Keratinocyte (primary cell): ENCODE results near the gene SPAG9. TPM values are rescaled to one million over a fixed set of nuclear protein-coding genes. Genes with fewer than 3 reads are reported as not detected.

Experiments used
- DNase-seq: peaks from one replicate; pipeline ENCODE4 v3.0.0-alpha.2; 2011; ENCODE audit warnings: low read depth, missing footprints, low spot score
- FAIRE-seq: peaks from 2 replicates; lab custom pipeline; 2011; peaks lifted over from hg19 to GRCh38; lab: Jason Lieb, UNC
- H2AFZ ChIP-seq: 2 replicates; pipeline ENCODE4 v1.6.0; 2012; ENCODE audit warnings: low read length, control low read depth, inconsistent platforms; ENCODE audit not compliant: control insufficient read depth
- H3K27ac ChIP-seq: 2 replicates; pipeline ENCODE4 v1.5.1; 2011; ENCODE audit warnings: low read length; ENCODE audit not compliant: control insufficient read depth, insufficient read depth
- H3K27me3 ChIP-seq: 3 replicates; pipeline ENCODE4 v1.6.0; 2011; ENCODE audit warnings: low read length; ENCODE audit not compliant: control insufficient read depth, insufficient read depth; ENCODE audit errors: extremely low read depth
- H3K36me3 ChIP-seq, 2 experiments: 2 replicates in 1 of 2; 3 replicates in 1 of 2; pipeline ENCODE4 v1.5.1; 2011; ENCODE audit warnings: low read length in 2 of 2, mild to moderate bottlenecking in 1 of 2; ENCODE audit not compliant: control insufficient read depth in 2 of 2, insufficient read depth in 2 of 2; ENCODE audit errors: extremely low read depth in 1 of 2
- H3K4me1 ChIP-seq: 3 replicates; pipeline ENCODE4 v1.5.1; 2011; ENCODE audit warnings: low read length; ENCODE audit not compliant: control insufficient read depth, insufficient read depth; ENCODE audit errors: extremely low read depth
- H3K4me2 ChIP-seq: 3 replicates; pipeline ENCODE4 v1.6.0; 2011; ENCODE audit warnings: low read depth, low read length; ENCODE audit not compliant: control insufficient read depth, insufficient read depth; ENCODE audit errors: extremely low read depth
- H3K4me3 ChIP-seq, 3 experiments: fragments of 200-600 bp in 1 of 3; sonication (generic) in 1 of 3; 2 replicates in 2 of 3; 3 replicates in 1 of 3; pipeline ENCODE4 v1.5.1; 2011 to 2016; ENCODE audit warnings: low read length in 3 of 3, mild to moderate bottlenecking in 3 of 3, control low read depth in 2 of 3, inconsistent platforms in 1 of 3, low read depth in 1 of 3, mixed read lengths in 1 of 3, mixed run types in 1 of 3, moderate library complexity in 1 of 3; ENCODE audit not compliant: control insufficient read depth in 2 of 3, insufficient read depth in 2 of 3; ENCODE audit errors: extremely low read depth in 1 of 3
- H3K79me2 ChIP-seq: 2 replicates; pipeline ENCODE4 v1.6.0; 2012; ENCODE audit warnings: low read length; ENCODE audit not compliant: control insufficient read depth, insufficient read depth
- H3K9ac ChIP-seq: 3 replicates; pipeline ENCODE4 v1.6.0; 2011; ENCODE audit warnings: low read length; ENCODE audit not compliant: control insufficient read depth, insufficient read depth; ENCODE audit errors: extremely low read depth
- H3K9me1 ChIP-seq: 3 replicates; pipeline ENCODE4 v1.6.0; 2011; ENCODE audit warnings: low read length; ENCODE audit not compliant: control insufficient read depth, insufficient read depth; ENCODE audit errors: extremely low read depth
- H3K9me3 ChIP-seq: 2 replicates; pipeline ENCODE4 v1.5.1; 2012; ENCODE audit warnings: low read depth, low read length; ENCODE audit not compliant: control insufficient read depth
- H4K20me1 ChIP-seq: 3 replicates; pipeline ENCODE4 v1.6.0; 2011; ENCODE audit warnings: low read length; ENCODE audit not compliant: control insufficient read depth, insufficient read depth; ENCODE audit errors: extremely low read depth
- EZH2 ChIP-seq: IDR thresholded peaks from one replicate; pipeline ENCODE4 v1.6.1; 2012; ENCODE audit warnings: inconsistent platforms, mild to moderate bottlenecking, low read length, moderate library complexity
- dilution Hi-C: fragments of 300-500 bp; cut with MboI; formaldehyde crosslinking; loops from one replicate; pipeline ENCODE4 v1.7.0; 2020; ENCODE audit warnings: low sequenced_read_pairs; ENCODE audit not compliant: extremely low pct_ligation_motif_present
- polyA plus RNA-seq, 5 experiments: library from polyadenylated mRNA; depleted of rRNA in 3 of 5; stranded (reverse) in 3 of 5; stranded (forward) in 1 of 5; unstranded in 1 of 5; fragments of >200 nt; gene quantifications; 1 replicate in 1 of 5; 2 replicates in 3 of 5; 3 replicates in 1 of 5; pipeline versions ENCODE4 v1.2.1 to v1.2.3, GENCODE V29; 2011 to 2012; ENCODE audit warnings: missing spikeins in 2 of 5, low read depth in 1 of 5, low replicate concordance in 1 of 5
- TF ChIP-seq, protein P1 (sequence below), 3 experiments: IDR thresholded peaks in 1 of 3; conservative IDR thresholded peaks in 1 of 3; optimal IDR thresholded peaks in 1 of 3; 2 replicates in 2 of 3; 3 replicates in 1 of 3; pipeline versions ENCODE3 to v1.5.1; 2011; ENCODE audit warnings: low read length in 3 of 3, mild to moderate bottlenecking in 3 of 3, moderate library complexity in 2 of 3, control low read depth in 1 of 3, inconsistent platforms in 1 of 3; ENCODE audit not compliant: insufficient read depth in 2 of 3; ENCODE audit errors: extremely low read depth in 1 of 3

SPAG9 gene
- polyA plus RNA-seq, 1 donor (not counting 4 experiments of a cell fraction or from before 2014, with no cell fraction given), result 43.1 TPM

GRCh38 chr17:50949128-50949988 is 171.3 kb downstream of the SPAG9 start:
- no peak overlapping the region for H3K4me3 ChIP-seq
- no peaks in the 10 kb centered on the region for H3K9me3 ChIP-seq
- DNase-seq (no peak), FAIRE-seq (no peak)
- H4K20me1 ChIP-seq, result no peaks in the 10 kb centered on the region
- dilution Hi-C loops, result no loop called here
- no peaks in the 10 kb centered on the region for H3K9me1 ChIP-seq
- peaks cover 48% of the 10 kb centered on the region for H3K4me1 ChIP-seq
- H3K79me2 ChIP-seq, result no peaks in the 10 kb centered on the region
- H3K27ac ChIP-seq, result peak overlapping the region; percentile 79
- H3K4me2 ChIP-seq, result peak overlapping the region; percentile 42
- peak overlapping the region; percentile 80 for H3K9ac ChIP-seq
- no peaks in the 10 kb centered on the region for H3K27me3 ChIP-seq
- TF ChIP-seq EZH2, result no peak
- TF ChIP-seq, protein P1, sequence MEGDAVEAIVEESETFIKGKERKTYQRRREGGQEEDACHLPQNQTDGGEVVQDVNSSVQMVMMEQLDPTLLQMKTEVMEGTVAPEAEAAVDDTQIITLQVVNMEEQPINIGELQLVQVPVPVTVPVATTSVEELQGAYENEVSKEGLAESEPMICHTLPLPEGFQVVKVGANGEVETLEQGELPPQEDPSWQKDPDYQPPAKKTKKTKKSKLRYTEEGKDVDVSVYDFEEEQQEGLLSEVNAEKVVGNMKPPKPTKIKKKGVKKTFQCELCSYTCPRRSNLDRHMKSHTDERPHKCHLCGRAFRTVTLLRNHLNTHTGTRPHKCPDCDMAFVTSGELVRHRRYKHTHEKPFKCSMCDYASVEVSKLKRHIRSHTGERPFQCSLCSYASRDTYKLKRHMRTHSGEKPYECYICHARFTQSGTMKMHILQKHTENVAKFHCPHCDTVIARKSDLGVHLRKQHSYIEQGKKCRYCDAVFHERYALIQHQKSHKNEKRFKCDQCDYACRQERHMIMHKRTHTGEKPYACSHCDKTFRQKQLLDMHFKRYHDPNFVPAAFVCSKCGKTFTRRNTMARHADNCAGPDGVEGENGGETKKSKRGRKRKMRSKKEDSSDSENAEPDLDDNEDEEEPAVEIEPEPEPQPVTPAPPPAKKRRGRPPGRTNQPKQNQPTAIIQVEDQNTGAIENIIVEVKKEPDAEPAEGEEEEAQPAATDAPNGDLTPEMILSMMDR (optimal IDR thresholded peaks at IDR 0.05 in 1 of 3, IDR thresholded peaks at IDR 0.05 in 1 of 3, conservative IDR thresholded peaks at IDR 0.05 in 1 of 3; ENCODE audit: extremely low read depth in 1 of 3, insufficient read depth in 2 of 3, low read length in 3 of 3), result no peak
- H3K36me3 ChIP-seq, result no peaks in the 10 kb centered on the region
- H2AFZ ChIP-seq, result peak overlapping the region; percentile 60

- H4K20me1 ChIP-seq, result no peaks in the 10 kb centered on the region
- dilution Hi-C loops, result no loop called here
- H3K79me2 ChIP-seq, result no peaks in the 10 kb centered on the region
- H3K4me1 ChIP-seq, result peaks cover 44% of the 10 kb centered on the region
- peaks cover 4% of the 10 kb centered on the region for H3K27me3 ChIP-seq
- no peak overlapping the region for H3K4me2 ChIP-seq
- H3K9ac ChIP-seq, result no peak overlapping the region
- no peak overlapping the region for H2AFZ ChIP-seq
- no peak overlapping the region for H3K27ac ChIP-seq
- H3K9me3 ChIP-seq, result no peaks in the 10 kb centered on the region
- no peak for FAIRE-seq
- no peaks in the 10 kb centered on the region for H3K36me3 ChIP-seq
- DNase-seq, result no peak
- H3K4me3 ChIP-seq, result no peak overlapping the region
- TF ChIP-seq EZH2, result no peak
- TF ChIP-seq, protein P1 (optimal IDR thresholded peaks at IDR 0.05 in 1 of 3, IDR thresholded peaks at IDR 0.05 in 1 of 3, conservative IDR thresholded peaks at IDR 0.05 in 1 of 3; ENCODE audit: extremely low read depth in 1 of 3, insufficient read depth in 2 of 3, low read length in 3 of 3), result no peak
- no peaks in the 10 kb centered on the region for H3K9me1 ChIP-seq
Observed at GRCh38 chr17:50948711-50949110, 172.0 kb downstream of the SPAG9 start.
